Loucy (cell line): Measurements from ENCODE around the gene CDA.

Source experiments
- H2AFZ ChIP-seq: fragments of 200-600 bp; sonication (generic); 2 replicates; pipeline ENCODE4 v1.6.0; 2016; ENCODE audit warnings: antibody characterized with exemption, mild to moderate bottlenecking, low read length, moderate library complexity
- H3F3A ChIP-seq: fragments of 200-600 bp; 2 replicates; pipeline ENCODE4 v1.6.0; 2016; ENCODE audit warnings: antibody characterized with exemption, low read depth, mild to moderate bottlenecking
- H3K27me3 ChIP-seq: fragments of 200-600 bp; sonication (generic); 2 replicates; pipeline ENCODE4 v1.6.1; 2014; ENCODE audit warnings: low read length, mild to moderate bottlenecking; ENCODE audit not compliant: insufficient read depth, poor library complexity, severe bottlenecking
- H3K36me3 ChIP-seq: fragments of 200-600 bp; sonication (generic); 2 replicates; pipeline ENCODE4 v1.6.1; 2016; ENCODE audit warnings: low read length; ENCODE audit not compliant: insufficient read depth
- H3K4me1 ChIP-seq: fragments of 200-600 bp; sonication (generic); 2 replicates; pipeline ENCODE4 v1.5.1; 2014; ENCODE audit warnings: low read length, mild to moderate bottlenecking; ENCODE audit not compliant: insufficient read depth, poor library complexity, severe bottlenecking
- H3K4me2 ChIP-seq: fragments of 200-600 bp; sonication (generic); 2 replicates; pipeline ENCODE4 v1.6.0; 2014; ENCODE audit warnings: antibody characterized with exemption, low read length, low read depth, mild to moderate bottlenecking; ENCODE audit not compliant: poor library complexity, severe bottlenecking
- H3K4me3 ChIP-seq: fragments of 200-600 bp; sonication (generic); 2 replicates; pipeline ENCODE4 v1.5.1; 2014; ENCODE audit warnings: low read length, mild to moderate bottlenecking, mixed read lengths; ENCODE audit not compliant: poor library complexity, severe bottlenecking
- H3K79me2 ChIP-seq: fragments of 200-600 bp; sonication (generic); 2 replicates; pipeline ENCODE4 v1.6.1; 2014; ENCODE audit warnings: low read length; ENCODE audit not compliant: insufficient read depth
- H3K9ac ChIP-seq: fragments of 200-600 bp; sonication (generic); 2 replicates; pipeline ENCODE4 v1.6.0; 2014; ENCODE audit warnings: mild to moderate bottlenecking, low read depth, low read length, moderate library complexity; ENCODE audit not compliant: poor library complexity, severe bottlenecking
- H3K9me2 ChIP-seq: fragments of 200-600 bp; sonication (generic); replicated peaks from 2 replicates; pipeline ENCODE4 v1.6.1; 2016; ENCODE audit warnings: low read depth, low read length, mixed read lengths
- H3K9me3 ChIP-seq: fragments of 200-600 bp; sonication (generic); 2 replicates; pipeline ENCODE4 v1.6.1; 2014; ENCODE audit warnings: mild to moderate bottlenecking, antibody characterized with exemption, low read length, low read depth; ENCODE audit not compliant: insufficient read depth
- H4K20me1 ChIP-seq: fragments of 200-600 bp; sonication (generic); 2 replicates; pipeline ENCODE4 v1.6.0; 2014; ENCODE audit warnings: antibody characterized with exemption, low read length, mild to moderate bottlenecking; ENCODE audit not compliant: insufficient read depth, poor library complexity, severe bottlenecking
- CTCF ChIP-seq: fragments of 200-600 bp; sonication (generic); conservative IDR thresholded peaks from 2 replicates; pipeline ENCODE4 v1.5.1; 2014; ENCODE audit warnings: mild to moderate bottlenecking, antibody characterized with exemption, low read length
- EZH2phosphoT487 ChIP-seq: fragments of 200-600 bp; IDR thresholded peaks from 2 replicates; pipeline ENCODE4 v1.6.1; 2018; ENCODE audit warnings: antibody characterized with exemption, mild to moderate bottlenecking, moderate library complexity, borderline replicate concordance

CDA gene

GRCh38 chr1:20588634-20589225, at the start of gene CDA:
Gene CDA, plus strand, starts transcription at chr1:20589097. Its CDS starts 33 bp downstream, at chr1:20589130.
- Histone ChIP-seq H3K79me2 (no peaks in the 10 kb centered on the region), H3K27me3 (no peaks in the 10 kb centered on the region), H3K4me2 (no peak within 1 kb of the TSS), H3K9ac (no peak within 1 kb of the TSS), H3K9me2 (no peaks in the 10 kb centered on the region), H3K36me3 (no peaks in the 10 kb centered on the region), H4K20me1 (no peaks in the 10 kb centered on the region), H2AFZ (no peak within 1 kb of the TSS), H3K4me3 (no peak within 1 kb of the TSS), H3K4me1 (no peaks in the 10 kb centered on the region), H3F3A (no peaks in the 10 kb centered on the region), H3K9me3 (no peaks in the 10 kb centered on the region)
- TF ChIP-seq EZH2phosphoT487 = no peak
- no peak for TF ChIP-seq CTCF

DNA sequence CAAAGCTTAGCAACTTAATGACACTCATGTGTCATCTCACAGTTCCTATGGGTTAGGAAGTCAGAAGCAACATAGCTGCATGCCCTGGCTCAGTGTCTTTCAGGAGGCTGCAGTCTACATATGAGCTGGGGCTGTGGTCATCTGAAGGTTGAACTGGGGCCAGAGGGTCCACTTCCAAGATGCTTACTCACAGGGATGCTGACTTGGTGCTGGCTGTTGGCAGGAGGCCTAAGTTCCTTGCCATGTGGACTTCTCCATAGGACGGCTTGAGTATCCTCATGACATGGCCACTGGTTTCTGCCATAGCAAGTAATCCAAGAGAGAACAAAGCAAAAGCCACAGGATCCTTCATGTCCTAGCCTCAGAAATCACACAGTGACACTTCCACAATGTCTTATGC, 48.6 kb upstream of the CDA start:
- no peak for TF ChIP-seq EZH2phosphoT487
- no peak for TF ChIP-seq CTCF
- Histone ChIP-seq H3K9ac (no peak overlapping the region), H3K4me1 (no peaks in the 10 kb centered on the region), H3K4me2 (no peak overlapping the region), H3K36me3 (no peaks in the 10 kb centered on the region), H3K4me3 (no peak overlapping the region), H3K9me3 (no peaks in the 10 kb centered on the region), H4K20me1 (no peaks in the 10 kb centered on the region), H2AFZ (no peak overlapping the region), H3F3A (no peaks in the 10 kb centered on the region), H3K79me2 (no peaks in the 10 kb centered on the region), H3K27me3 (peaks cover 9% of the 10 kb centered on the region), H3K9me2 (no peaks in the 10 kb centered on the region)

- Histone ChIP-seq H3K36me3 (no peaks in the 10 kb centered on the region), H3K27me3 (no peaks in the 10 kb centered on the region), H3K9me2 (no peaks in the 10 kb centered on the region), H3K9ac (no peak overlapping the region), H3F3A (no peaks in the 10 kb centered on the region), H3K79me2 (no peaks in the 10 kb centered on the region), H2AFZ (no peak overlapping the region), H3K9me3 (no peaks in the 10 kb centered on the region), H3K4me1 (peaks cover 7% of the 10 kb centered on the region), H4K20me1 (no peaks in the 10 kb centered on the region), H3K4me2 (no peak overlapping the region), H3K4me3 (no peak overlapping the region)
- no peak for TF ChIP-seq CTCF
- TF ChIP-seq EZH2phosphoT487 = no peak
Measured at GRCh38 chr1:20546637-20547036, 42.3 kb upstream of the CDA start.
